Spleen (tissue), 7 donors: ENCODE results near the gene LMF1.

ENCODE experiments used
- CTCF ChIP-seq, 11 experiments: fragments of 200-600 bp in 7 of 11; fragments of 450-650 bp in 4 of 11; sonication (generic) in 4 of 11; IDR thresholded peaks in 8 of 11; conservative IDR thresholded peaks in 3 of 11; 1 replicate in 7 of 11; 2 replicates in 4 of 11; pipeline versions ENCODE4 v1.4.0 to v1.8.0; 2016 to 2021; ENCODE audit warnings: antibody characterized with exemption in 11 of 11, inconsistent platforms in 4 of 11, mild to moderate bottlenecking in 1 of 11
- POLR2A ChIP-seq, 3 donors: fragments of 450-650 bp; IDR thresholded peaks; one replicate each; pipeline ENCODE4 v1.5.1; 2017; ENCODE audit warnings: antibody characterized with exemption in 3 of 3, mild to moderate bottlenecking in 1 of 3
- donor health status: DM: no; HTN: no; CAD: no; lungs with moderate emphysema.
- donor health status: DM: no; HTN: no; CAD: no.
- donor health status: DM: no; HTN: no; CAD: no.

- TF ChIP-seq CTCF (IDR thresholded peaks at IDR 0.05 in 8 of 11, conservative IDR thresholded peaks at IDR 0.05 in 3 of 11) (no peak), POLR2A (IDR thresholded peaks at IDR 0.05) (no peak)
These were observed 26.8 kb upstream of the LMF1 start for GRCh38 chr16:997440-998051.
